ENCODE results near the gene DYNLRB1. TPM values are rescaled to one million over a fixed set of nuclear protein-coding genes. Genes with fewer than 3 reads are reported as not detected.

Gene DYNLRB1
- total RNA-seq, 6 donors from 2014 or later: 77.5 to 156 (median 122) TPM

- peaks cover 0 to 53% (median 22%) of the 10 kb centered on the region in 4 donors for H3K36me3 ChIP-seq
- 78 to 92% methylated on average over 1 of the region's 1 CpG for WGBS, 2 donors
- no peaks in the 10 kb centered on the region for H3K4me1 ChIP-seq
- no peaks in the 10 kb centered on the region for H3K27me3 ChIP-seq
- H3K4me3 ChIP-seq: no peak overlapping the region
- H3K9me3 ChIP-seq: peaks cover 0 to 5% (median 2%) of the 10 kb centered on the region in 4 donors
- DNase-seq (no peak), ATAC-seq (ENCODE audit: low FRiP score in 2 of 2) (no peak)
- no peak for TF ChIP-seq POLR2A (IDR thresholded peaks at IDR 0.05)
- no peak for TF ChIP-seq CTCF (IDR thresholded peaks at IDR 0.05)
- no peak for TF ChIP-seq EP300 (IDR thresholded peaks at IDR 0.05)
- TF ChIP-seq POLR2AphosphoS5 (IDR thresholded peaks at IDR 0.05): no peak
- H3K27ac ChIP-seq: no peak overlapping the region
Observed at GRCh38 chr20:34500823-34501222, 15.4 kb upstream of the DYNLRB1 start.

GRCh38 chr20:34506480-34506879 lies 9.7 kb upstream of the DYNLRB1 start:
- Histone ChIP-seq H3K36me3 (peaks cover 0 to 69% (median 29%) of the 10 kb centered on the region in 4 donors), H3K9me3 (no peaks in the 10 kb centered on the region), H3K27ac (no peak overlapping the region), H3K4me1 (no peaks in the 10 kb centered on the region), H3K27me3 (no peaks in the 10 kb centered on the region), H3K4me3 (no peak overlapping the region)
- DNase-seq: no peak
- ATAC-seq (ENCODE audit: low FRiP score in 2 of 2): no peak
- WGBS, 2 donors: 93 to 99% methylated on average over 3 of the region's 3 CpGs
- TF ChIP-seq POLR2AphosphoS5 (IDR thresholded peaks at IDR 0.05) (no peak), POLR2A (IDR thresholded peaks at IDR 0.05) (no peak), CTCF (IDR thresholded peaks at IDR 0.05) (no peak), EP300 (IDR thresholded peaks at IDR 0.05) (no peak)

GRCh38 chr20:34507702-34508413 lies 8.4 kb upstream of the DYNLRB1 start:
- WGBS, 2 donors: 90 to 91% methylated on average over 4 of the region's 4 CpGs
- no peak overlapping the region for H3K27ac ChIP-seq
- no peaks in the 10 kb centered on the region for H3K9me3 ChIP-seq
- DNase-seq (no peak), ATAC-seq (ENCODE audit: low FRiP score in 2 of 2) (no peak)
- H3K27me3 ChIP-seq: no peaks in the 10 kb centered on the region
- peaks cover 0 to 8% (median 2%) of the 10 kb centered on the region in 4 donors for H3K4me1 ChIP-seq
- H3K36me3 ChIP-seq: peaks cover 0 to 64% (median 27%) of the 10 kb centered on the region in 4 donors
- H3K4me3 ChIP-seq: no peak overlapping the region
- TF ChIP-seq POLR2A (IDR thresholded peaks at IDR 0.05): no peak
- TF ChIP-seq CTCF (IDR thresholded peaks at IDR 0.05): no peak
- TF ChIP-seq EP300 (IDR thresholded peaks at IDR 0.05): no peak
- TF ChIP-seq POLR2AphosphoS5 (IDR thresholded peaks at IDR 0.05): no peak

GRCh38 chr20:34510575-34510974 lies 5.6 kb upstream of the DYNLRB1 start:
- Histone ChIP-seq H3K9me3 (no peaks in the 10 kb centered on the region), H3K36me3 (peaks cover 0 to 47% (median 17%) of the 10 kb centered on the region in 4 donors), H3K27me3 (no peaks in the 10 kb centered on the region), H3K27ac (no peak overlapping the region), H3K4me3 (no peak overlapping the region), H3K4me1 (peaks cover 0 to 23% (median 15%) of the 10 kb centered on the region in 4 donors)
- TF ChIP-seq POLR2AphosphoS5 (IDR thresholded peaks at IDR 0.05) (no peak), CTCF (IDR thresholded peaks at IDR 0.05) (no peak), POLR2A (IDR thresholded peaks at IDR 0.05) (no peak), EP300 (IDR thresholded peaks at IDR 0.05) (no peak)
- 92 to 100% methylated on average over 1 of the region's 1 CpG for WGBS, 2 donors
- no peak for DNase-seq
- ATAC-seq (ENCODE audit: low FRiP score in 2 of 2): no peak

- H3K4me3 ChIP-seq: no peak overlapping the region
- DNase-seq (no peak), ATAC-seq (ENCODE audit: low FRiP score in 2 of 2) (no peak)
- TF ChIP-seq EP300 (IDR thresholded peaks at IDR 0.05): no peak
- TF ChIP-seq CTCF (IDR thresholded peaks at IDR 0.05): no peak
- no peak for TF ChIP-seq POLR2AphosphoS5 (IDR thresholded peaks at IDR 0.05)
- TF ChIP-seq POLR2A (IDR thresholded peaks at IDR 0.05): no peak
- no peaks in the 10 kb centered on the region for H3K9me3 ChIP-seq
- WGBS, 2 donors: 74% methylated on average over 3 of the region's 3 CpGs
- peaks cover 0 to 26% (median 16%) of the 10 kb centered on the region in 4 donors for H3K4me1 ChIP-seq
- H3K36me3 ChIP-seq: peaks cover 0 to 34% (median 12%) of the 10 kb centered on the region in 4 donors
- H3K27me3 ChIP-seq: no peaks in the 10 kb centered on the region
- H3K27ac ChIP-seq: peak overlapping the region in 1 of 4 donors; percentile 64
Observed at GRCh38 chr20:34511891-34512265, 4.3 kb upstream of the DYNLRB1 start.
